Osteoblast (primary cell): Measurements from ENCODE around the gene LSM4. TPM values are rescaled to one million over a fixed set of nuclear protein-coding genes. Genes with fewer than 3 reads are reported as not detected.

Source experiments
- DNase-seq: peaks from one replicate; pipeline ENCODE4 v3.0.0; 2011; ENCODE audit warnings: low spot score, mixed read lengths; ENCODE audit not compliant: insufficient read length; ENCODE audit errors: missing footprints
- H2AFZ ChIP-seq: 2 replicates; pipeline ENCODE4 v1.6.0; 2011; ENCODE audit warnings: mild to moderate bottlenecking, low read length
- H3K27ac ChIP-seq: 2 replicates; pipeline ENCODE4 v1.5.1; 2011; ENCODE audit warnings: mild to moderate bottlenecking, low read depth, low read length, moderate library complexity
- H3K27me3 ChIP-seq: 2 replicates; pipeline ENCODE4 v1.6.0; 2012; ENCODE audit warnings: mild to moderate bottlenecking, control low read depth, inconsistent platforms, low read length, moderate library complexity; ENCODE audit not compliant: insufficient read depth
- H3K36me3 ChIP-seq: 2 replicates; pipeline ENCODE4 v1.5.1; 2011; ENCODE audit warnings: mild to moderate bottlenecking, low read length, control low read depth, moderate library complexity; ENCODE audit not compliant: insufficient read depth
- H3K4me1 ChIP-seq: 2 replicates; pipeline ENCODE4 v1.5.1; 2011; ENCODE audit warnings: mild to moderate bottlenecking, low read length, control low read depth, moderate library complexity; ENCODE audit not compliant: insufficient read depth
- H3K4me2 ChIP-seq: 2 replicates; pipeline ENCODE4 v1.6.0; 2011; ENCODE audit warnings: mild to moderate bottlenecking, low read length; ENCODE audit not compliant: insufficient read depth
- H3K4me3 ChIP-seq: fragments of 200-600 bp; sonication (generic); 3 replicates; pipeline ENCODE4 v1.5.1; 2012; ENCODE audit warnings: mild to moderate bottlenecking, low read length, inconsistent platforms; ENCODE audit not compliant: insufficient read depth
- H3K79me2 ChIP-seq: 2 replicates; pipeline ENCODE4 v1.6.0; 2012; ENCODE audit warnings: mild to moderate bottlenecking, low read length, control low read depth, inconsistent platforms; ENCODE audit not compliant: insufficient read depth
- H3K9me3 ChIP-seq: 2 replicates; pipeline ENCODE4 v1.5.1; 2011; ENCODE audit warnings: low read depth, low read length, control low read depth
- H4K20me1 ChIP-seq: 2 replicates; pipeline ENCODE4 v1.6.0; 2012; ENCODE audit warnings: mild to moderate bottlenecking, low read length, control low read depth; ENCODE audit not compliant: insufficient read depth
- total RNA-seq: library from RNA; depleted of rRNA; stranded (reverse); fragments of >200 nt; gene quantifications from 2 replicates; pipeline ENCODE4 v1.2.3, GENCODE V29; 2012
- TF ChIP-seq, protein P1 (sequence below): IDR thresholded peaks from 2 replicates; pipeline ENCODE4 v1.5.1; 2011; ENCODE audit warnings: mild to moderate bottlenecking, low read depth, low read length, moderate library complexity; ENCODE audit errors: extremely low read depth

The LSM4 gene
- total RNA-seq, 1 donor: 74.6 TPM

DNA sequence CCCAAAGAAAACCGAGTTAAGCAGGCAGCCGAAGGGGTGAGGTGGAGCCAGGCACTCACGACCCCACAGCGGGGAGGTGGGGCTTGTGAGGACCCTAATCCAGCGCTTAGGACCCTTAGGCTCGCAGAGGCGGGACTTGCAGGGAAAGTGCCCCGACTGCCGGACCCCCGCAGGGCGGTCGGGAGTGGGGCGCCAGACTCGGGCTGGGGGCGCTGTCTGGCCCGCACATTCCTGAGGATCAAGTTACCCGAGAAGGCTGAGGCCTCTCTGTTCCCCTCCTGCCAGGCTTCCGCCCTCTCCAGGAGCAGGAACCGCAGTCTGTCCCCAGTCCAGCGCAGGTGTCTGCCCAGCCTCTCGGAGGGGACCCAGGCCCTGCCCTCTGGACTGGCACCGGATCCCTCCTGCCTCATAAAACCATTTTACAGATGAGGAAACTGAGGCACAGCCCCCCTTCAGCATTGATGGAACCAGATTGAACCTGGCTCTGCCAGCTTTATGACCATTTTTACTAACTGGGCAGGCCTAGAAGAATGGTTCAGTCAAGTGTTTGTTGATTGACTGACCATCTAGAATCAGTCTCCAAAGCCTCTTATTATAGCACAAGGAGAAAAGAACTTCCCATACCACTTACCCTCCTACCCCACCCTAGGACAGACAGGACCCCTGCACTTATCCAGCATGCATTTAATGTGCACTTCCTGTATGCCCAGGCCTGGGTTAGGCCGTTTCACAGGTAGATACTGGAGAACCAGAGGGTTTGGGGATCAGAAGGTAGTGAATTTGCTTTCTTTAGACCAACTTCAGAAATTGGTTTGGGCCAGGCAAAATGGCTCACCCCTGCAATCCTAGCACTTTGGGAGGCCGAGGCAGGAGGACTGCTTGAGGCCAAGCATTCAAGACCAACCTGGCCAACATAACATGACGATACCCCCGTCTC, 34.8 kb downstream of the LSM4 start:
- no peaks in the 10 kb centered on the region for H3K79me2 ChIP-seq
- H3K27me3 ChIP-seq: no peaks in the 10 kb centered on the region
- no peaks in the 10 kb centered on the region for H3K9me3 ChIP-seq
- no peak overlapping the region for H3K4me2 ChIP-seq
- H3K36me3 ChIP-seq: no peaks in the 10 kb centered on the region
- no peak overlapping the region for H3K27ac ChIP-seq
- H3K4me3 ChIP-seq: no peak overlapping the region
- peaks cover 33% of the 10 kb centered on the region for H3K4me1 ChIP-seq
- no peaks in the 10 kb centered on the region for H4K20me1 ChIP-seq
- TF ChIP-seq, protein P1, sequence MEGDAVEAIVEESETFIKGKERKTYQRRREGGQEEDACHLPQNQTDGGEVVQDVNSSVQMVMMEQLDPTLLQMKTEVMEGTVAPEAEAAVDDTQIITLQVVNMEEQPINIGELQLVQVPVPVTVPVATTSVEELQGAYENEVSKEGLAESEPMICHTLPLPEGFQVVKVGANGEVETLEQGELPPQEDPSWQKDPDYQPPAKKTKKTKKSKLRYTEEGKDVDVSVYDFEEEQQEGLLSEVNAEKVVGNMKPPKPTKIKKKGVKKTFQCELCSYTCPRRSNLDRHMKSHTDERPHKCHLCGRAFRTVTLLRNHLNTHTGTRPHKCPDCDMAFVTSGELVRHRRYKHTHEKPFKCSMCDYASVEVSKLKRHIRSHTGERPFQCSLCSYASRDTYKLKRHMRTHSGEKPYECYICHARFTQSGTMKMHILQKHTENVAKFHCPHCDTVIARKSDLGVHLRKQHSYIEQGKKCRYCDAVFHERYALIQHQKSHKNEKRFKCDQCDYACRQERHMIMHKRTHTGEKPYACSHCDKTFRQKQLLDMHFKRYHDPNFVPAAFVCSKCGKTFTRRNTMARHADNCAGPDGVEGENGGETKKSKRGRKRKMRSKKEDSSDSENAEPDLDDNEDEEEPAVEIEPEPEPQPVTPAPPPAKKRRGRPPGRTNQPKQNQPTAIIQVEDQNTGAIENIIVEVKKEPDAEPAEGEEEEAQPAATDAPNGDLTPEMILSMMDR: no peak
- peak; percentile 35 for DNase-seq
- no peak overlapping the region for H2AFZ ChIP-seq

DNA sequence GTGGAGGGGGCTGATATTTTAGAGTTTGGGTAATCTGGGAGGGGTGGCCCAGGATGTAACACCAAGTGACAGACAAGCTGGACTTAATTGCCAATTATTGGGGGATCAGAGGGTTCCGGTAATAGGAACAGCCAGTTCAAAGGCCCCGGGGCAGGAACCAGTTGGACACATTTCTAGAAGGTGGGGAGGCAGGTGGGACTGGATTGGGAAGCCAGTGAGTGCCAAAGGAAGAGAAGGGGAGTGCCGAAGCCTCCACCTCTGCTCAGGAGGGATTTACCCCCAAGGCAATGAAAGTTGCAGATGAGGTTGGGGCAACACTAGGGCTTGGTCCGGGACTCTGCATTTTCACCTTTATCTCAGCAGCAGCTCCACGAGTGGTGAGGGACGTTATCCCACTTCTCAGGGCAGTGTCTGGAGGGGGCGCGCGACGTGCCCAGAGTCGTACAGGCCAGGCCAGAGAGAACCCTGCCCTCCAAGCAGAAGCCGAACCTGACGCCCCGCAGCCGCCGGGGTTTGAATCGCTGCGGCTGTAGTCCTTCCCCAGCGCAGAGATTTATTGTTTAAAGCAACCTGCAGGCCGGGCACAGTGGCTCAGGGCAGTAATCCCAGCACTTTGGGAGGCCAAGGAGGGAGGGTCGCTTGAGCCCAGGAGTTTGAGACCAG, 35.8 kb downstream of the LSM4 start:
- Histone ChIP-seq H3K79me2 (peaks cover 3% of the 10 kb centered on the region), H2AFZ (no peak overlapping the region), H3K27ac (peak overlapping the region; percentile 72), H3K27me3 (no peaks in the 10 kb centered on the region), H3K4me1 (peaks cover 31% of the 10 kb centered on the region), H4K20me1 (no peaks in the 10 kb centered on the region), H3K4me3 (no peak overlapping the region), H3K4me2 (no peak overlapping the region), H3K36me3 (no peaks in the 10 kb centered on the region), H3K9me3 (no peaks in the 10 kb centered on the region)
- DNase-seq: peak; percentile 48
- TF ChIP-seq, protein P1: no peak

DNA sequence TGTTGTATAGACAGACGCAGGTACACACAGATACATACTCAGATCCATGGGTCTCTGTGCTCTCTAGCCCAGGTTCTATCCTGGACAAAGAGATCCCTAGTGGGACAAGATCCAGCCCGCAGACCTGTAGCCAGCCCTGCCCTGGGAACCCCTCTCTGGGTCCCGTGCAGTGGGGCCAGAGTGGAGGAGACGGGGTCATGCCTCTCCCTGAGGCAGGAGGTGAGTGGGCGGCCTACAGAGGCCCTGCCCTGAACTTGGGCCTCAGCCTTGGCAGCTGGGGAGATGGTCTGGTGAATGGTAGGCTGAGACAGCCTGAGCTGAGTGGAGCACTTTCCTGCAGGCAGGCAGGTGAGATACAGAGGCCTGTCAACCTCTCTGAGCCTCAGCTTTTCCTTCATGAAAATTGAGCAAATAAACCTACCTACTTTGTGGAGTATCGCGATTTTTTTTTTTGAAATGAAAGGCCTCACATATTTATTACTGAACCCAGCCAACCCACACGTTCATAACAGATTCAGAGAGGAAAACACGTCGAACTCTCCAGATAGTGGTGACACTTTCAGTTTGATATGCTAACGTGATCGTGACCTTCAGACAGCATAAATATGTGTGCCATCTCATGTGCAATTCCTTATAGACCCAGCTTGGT, 38.0 kb downstream of the LSM4 start:
- H2AFZ ChIP-seq: peak overlapping the region; percentile 29
- no peaks in the 10 kb centered on the region for H3K9me3 ChIP-seq
- peaks cover 13% of the 10 kb centered on the region for H3K79me2 ChIP-seq
- TF ChIP-seq, protein P1: no peak
- peaks cover 24% of the 10 kb centered on the region for H3K4me1 ChIP-seq
- H4K20me1 ChIP-seq: no peaks in the 10 kb centered on the region
- H3K27me3 ChIP-seq: no peaks in the 10 kb centered on the region
- peak; percentile 86 for DNase-seq
- peak overlapping the region; percentile 15 for H3K27ac ChIP-seq
- H3K4me2 ChIP-seq: no peak overlapping the region
- H3K4me3 ChIP-seq: no peak overlapping the region
- no peaks in the 10 kb centered on the region for H3K36me3 ChIP-seq
